ENCODE results near the gene TEX51.

Gene TEX51

GRCh38 chr2:126935774-126936173, 37.1 kb downstream of the TEX51 start:
- Histone ChIP-seq H3K4me1 (ENCODE audit: low read length) (no peaks in the 10 kb centered on the region), H3K9me3 (ENCODE audit: insufficient read depth, low read length) (no peaks in the 10 kb centered on the region), H3K36me3 (replicated peaks; ENCODE audit: low read depth, low read length) (no peaks in the 10 kb centered on the region), H3K79me2 (ENCODE audit: low read length) (no peaks in the 10 kb centered on the region), H3K27ac (ENCODE audit: low read length) (no peak overlapping the region), H3K9ac (ENCODE audit: low read length) (no peak overlapping the region), H3K27me3 (ENCODE audit: low read depth, low read length) (peaks cover 4% of the 10 kb centered on the region; the same call in 1 of the 2 replicates), H2AFZ (ENCODE audit: low read depth, low read length) (no peak overlapping the region), H4K20me1 (ENCODE audit: insufficient read depth, low read length) (no peaks in the 10 kb centered on the region), H3K4me2 (ENCODE audit: low read length) (no peak overlapping the region), H3K4me3 (ENCODE audit: low read length) (no peak overlapping the region)
- TF ChIP-seq EZH2phosphoT487 (IDR thresholded peaks at IDR 0.05; ENCODE audit: low read depth) (no peak), CTCF (IDR thresholded peaks at IDR 0.05; ENCODE audit: low read depth, low read length) (no peak)

- H3K79me2 ChIP-seq (ENCODE audit: low read length): no peaks in the 10 kb centered on the region
- no peaks in the 10 kb centered on the region for H4K20me1 ChIP-seq (ENCODE audit: insufficient read depth, low read length)
- no peak overlapping the region for H3K9ac ChIP-seq (ENCODE audit: low read length)
- no peak overlapping the region for H2AFZ ChIP-seq (ENCODE audit: low read depth, low read length)
- H3K27ac ChIP-seq (ENCODE audit: low read length): no peak overlapping the region
- no peak overlapping the region for H3K4me2 ChIP-seq (ENCODE audit: low read length)
- TF ChIP-seq EZH2phosphoT487 (IDR thresholded peaks at IDR 0.05; ENCODE audit: low read depth) (no peak), CTCF (IDR thresholded peaks at IDR 0.05; ENCODE audit: low read depth, low read length) (no peak)
- H3K36me3 ChIP-seq (replicated peaks; ENCODE audit: low read depth, low read length): no peaks in the 10 kb centered on the region
- no peaks in the 10 kb centered on the region for H3K4me1 ChIP-seq (ENCODE audit: low read length)
- no peak overlapping the region for H3K4me3 ChIP-seq (ENCODE audit: low read length)
- H3K9me3 ChIP-seq (ENCODE audit: insufficient read depth, low read length): no peaks in the 10 kb centered on the region
- H3K27me3 ChIP-seq (ENCODE audit: low read depth, low read length): peaks cover 4% of the 10 kb centered on the region; the same call in 1 of the 2 replicates
These were observed 37.6 kb downstream of the TEX51 start for GRCh38 chr2:126936219-126936723.

- H3K4me2 ChIP-seq (ENCODE audit: low read length): no peak overlapping the region
- H3K79me2 ChIP-seq (ENCODE audit: low read length): no peaks in the 10 kb centered on the region
- no peak overlapping the region for H2AFZ ChIP-seq (ENCODE audit: low read depth, low read length)
- H3K36me3 ChIP-seq (replicated peaks; ENCODE audit: low read depth, low read length): no peaks in the 10 kb centered on the region
- TF ChIP-seq CTCF (IDR thresholded peaks at IDR 0.05; ENCODE audit: low read depth, low read length) (no peak), EZH2phosphoT487 (IDR thresholded peaks at IDR 0.05; ENCODE audit: low read depth) (no peak)
- H3K27me3 ChIP-seq (ENCODE audit: low read depth, low read length): peaks cover 4% of the 10 kb centered on the region; the same call in 1 of the 2 replicates
- H3K4me3 ChIP-seq (ENCODE audit: low read length): no peak overlapping the region
- H3K27ac ChIP-seq (ENCODE audit: low read length): no peak overlapping the region
- no peaks in the 10 kb centered on the region for H3K4me1 ChIP-seq (ENCODE audit: low read length)
- peaks cover 5% of the 10 kb centered on the region; the same call in 1 of the 2 replicates for H3K9me3 ChIP-seq (ENCODE audit: insufficient read depth, low read length)
- H3K9ac ChIP-seq (ENCODE audit: low read length): no peak overlapping the region
- no peaks in the 10 kb centered on the region for H4K20me1 ChIP-seq (ENCODE audit: insufficient read depth, low read length)
These were observed 41.6 kb downstream of the TEX51 start for GRCh38 chr2:126940331-126940730.

GRCh38 chr2:126942427-126943203, 43.9 kb downstream of the TEX51 start:
- Histone ChIP-seq H3K27ac (ENCODE audit: low read length) (no peak overlapping the region), H3K36me3 (replicated peaks; ENCODE audit: low read depth, low read length) (no peaks in the 10 kb centered on the region), H3K9me3 (ENCODE audit: insufficient read depth, low read length) (peaks cover 5% of the 10 kb centered on the region; the same call in 1 of the 2 replicates), H3K4me3 (ENCODE audit: low read length) (no peak overlapping the region), H4K20me1 (ENCODE audit: insufficient read depth, low read length) (no peaks in the 10 kb centered on the region), H3K4me1 (ENCODE audit: low read length) (no peaks in the 10 kb centered on the region), H3K4me2 (ENCODE audit: low read length) (no peak overlapping the region), H3K79me2 (ENCODE audit: low read length) (no peaks in the 10 kb centered on the region), H3K9ac (ENCODE audit: low read length) (no peak overlapping the region), H3K27me3 (ENCODE audit: low read depth, low read length) (peaks cover 4% of the 10 kb centered on the region; the same call in 1 of the 2 replicates), H2AFZ (ENCODE audit: low read depth, low read length) (no peak overlapping the region)
- TF ChIP-seq EZH2phosphoT487 (IDR thresholded peaks at IDR 0.05; ENCODE audit: low read depth): no peak
- no peak for TF ChIP-seq CTCF (IDR thresholded peaks at IDR 0.05; ENCODE audit: low read depth, low read length)

All from OCI-LY3 (cell line).